ENCODE results near the gene TMEM52. TPM values are rescaled to one million over a fixed set of nuclear protein-coding genes. Genes with fewer than 3 reads are reported as not detected.
A peak's percentile ranks its signal among the peaks of the same experiment; 100 is the strongest.

Gene TMEM52
- total and polyA plus RNA-seq, 9 of the 15 experiments (the other 6 are each of a cell fraction or from before 2014, with no cell fraction given), result 0.37 to 22.5 (median 6.8) TPM

- no peak for ATAC-seq
These were observed 3.0 kb upstream of the TMEM52 start for GRCh38 chr1:1921901-1922701.

More at GRCh38 chr1:1921901-1922701, 3.0 kb upstream of the TMEM52 start:
- Histone ChIP-seq H3K9ac (ENCODE audit: insufficient read depth in 1 of 2, low read depth in 2 of 2, low read length in 2 of 2) (peak overlapping the region in 1 of 2 experiments; percentile 37; a peak in 1 of 4 replicates), H3K9me1 (ENCODE audit: control insufficient read depth, insufficient read depth, low read length) (no peaks in the 10 kb centered on the region), H3K27me3 (ENCODE audit: control insufficient read depth in 2 of 2, insufficient read depth in 2 of 2, low read length in 2 of 2) (peaks cover 16 to 38% of the 10 kb centered on the region in 2 experiments; a peak in 4 of 5 replicates), H3K4me1 (replicated peaks in 1 of 2; ENCODE audit: control insufficient read depth in 2 of 2, insufficient read depth in 2 of 2, low read length in 2 of 2) (peaks cover 9 to 92% of the 10 kb centered on the region in 2 experiments; a peak in 4 of 5 replicates), H3K27ac (ENCODE audit: extremely low read depth, low read depth, low read length) (no peak overlapping the region), H3K79me2 (ENCODE audit: control insufficient read depth, insufficient read depth, low read length) (no peaks in the 10 kb centered on the region), H3K4me3 (no peak overlapping the region), H3K36me3 (ENCODE audit: control insufficient read depth, insufficient read depth, low read length) (no peaks in the 10 kb centered on the region), H3K4me2 (ENCODE audit: insufficient read depth, low read length) (no peak overlapping the region), H4K20me1 (replicated peaks; ENCODE audit: control insufficient read depth, insufficient read depth, low read length) (peaks cover 8% of the 10 kb centered on the region), H2AFZ (ENCODE audit: low read depth, low read length) (no peak overlapping the region), H3K9me3 (replicated peaks; ENCODE audit: control insufficient read depth, insufficient read depth, low read depth, low read length) (no peaks in the 10 kb centered on the region)
- no peak for FAIRE-seq
- ChIA-PET CTCF (ENCODE audit: low intra/inter-chr PET ratio) (no interaction called here), POLR2A (interaction anchor here (0.5 kb wide), 1 partner anchor 210 kb away, joined by 3 read pairs; no protein-coding TSS in a partner anchor)
- BruUV-seq (replicated peaks), result no TSS peak
- DNase-seq (ENCODE audit: extremely low read depth in 1 of 4, low spot score in 3 of 4), result no peak
- intact Hi-C loops (cut with micrococcal nuclease) (no loop called here), in situ Hi-C loops (cut with MboI) (no loop called here)
- no peak for TF ChIP-seq ZKSCAN3 (CRISPR knock-in tag; IDR thresholded peaks at IDR 0.05)
- no peak for TF ChIP-seq HNRNPLL (IDR thresholded peaks at IDR 0.05; ENCODE audit: low read depth, low read length, poor library complexity, severe bottlenecking)
- no peak for TF ChIP-seq RBM34 (IDR thresholded peaks at IDR 0.05; ENCODE audit: borderline replicate concordance, insufficient read depth, low read length)
- no peak for TF ChIP-seq TSC22D4 (tag; IDR thresholded peaks at IDR 0.05)
- TF ChIP-seq RAD51 (IDR thresholded peaks at IDR 0.05; ENCODE audit: borderline replicate concordance, low read depth), result no peak
- TF ChIP-seq SMAD1 (IDR thresholded peaks at IDR 0.05; ENCODE audit: low read depth, low read length, partially characterized antibody), result no peak
- no peak for TF ChIP-seq SMC3 (conservative IDR thresholded peaks at IDR 0.05; ENCODE audit: insufficient read depth, low read depth, low read length)
- TF ChIP-seq RBFOX2 (IDR thresholded peaks at IDR 0.05; ENCODE audit: low read depth, low read length), result no peak
- TF ChIP-seq MXI1 (IDR thresholded peaks at IDR 0.05; ENCODE audit: low read depth, low read length), result no peak
- no peak for TF ChIP-seq GABPA (tag; conservative IDR thresholded peaks at IDR 0.05; ENCODE audit: low read depth)
- WGBS (ENCODE audit: insufficient coverage, low coverage, missing lambda C conversion rate), result 21% methylated on average over 15 of the region's 16 CpGs

Measured in K562 (cell line).